T-helper 2 cell treated with Interferon-gamma antibody and Interleukin-4, amounts not matched to agents 5 μg/mL and 100 μg/mL, for 36 hours (primary cell): ENCODE measurements around the gene SNAP91.
"Not testable (repeated sequence)": the region's sequence is repeated elsewhere in the genome, so short reads cannot be mapped to it uniquely, and the experiment has no call there.

Experiments
- DNase-seq: peaks from one replicate; pipeline ENCODE4 v3.0.0; 2021; ENCODE audit warnings: low spot score
- H3K27ac Mint-ChIP-seq: one replicate; pipeline ENCODE4 v1.8.0; 2021; ENCODE audit warnings: mild to moderate bottlenecking, mixed read lengths
- H3K27me3 Mint-ChIP-seq: one replicate; pipeline ENCODE4 v1.8.0; 2021; ENCODE audit warnings: low read depth, mixed read lengths
- H3K36me3 Mint-ChIP-seq: one replicate; pipeline ENCODE4 v1.8.0; 2021; ENCODE audit warnings: low read depth, mixed read lengths
- H3K4me1 Mint-ChIP-seq: one replicate; pipeline ENCODE4 v1.8.0; 2021; ENCODE audit warnings: low read depth, mixed read lengths
- H3K4me3 Mint-ChIP-seq: one replicate; pipeline ENCODE4 v1.8.0; 2022; ENCODE audit warnings: mild to moderate bottlenecking, moderate library complexity, mixed read lengths
- H3K9me3 Mint-ChIP-seq: one replicate; pipeline ENCODE4 v1.8.0; 2021; ENCODE audit warnings: mixed read lengths

The SNAP91 gene

GRCh38 chr6:83605517-83605916 is 103.4 kb downstream of the SNAP91 start:
- Mint-ChIP-seq H3K27ac (no peak overlapping the region), H3K4me3 (no peak overlapping the region), H3K9me3 (no peaks in the 10 kb centered on the region), H3K4me1 (no peaks in the 10 kb centered on the region), H3K36me3 (no peaks in the 10 kb centered on the region), H3K27me3 (no peaks in the 10 kb centered on the region)
- DNase-seq, result no peak

GRCh38 chr6:83603551-83603950 is 105.3 kb downstream of the SNAP91 start:
- Mint-ChIP-seq H3K27me3 (no peaks in the 10 kb centered on the region), H3K4me1 (no peaks in the 10 kb centered on the region), H3K27ac (no peak overlapping the region), H3K9me3 (no peaks in the 10 kb centered on the region), H3K4me3 (no peak overlapping the region), H3K36me3 (no peaks in the 10 kb centered on the region)
- DNase-seq, result no peak

GRCh38 chr6:83601119-83601518 is 107.8 kb downstream of the SNAP91 start:
- H3K27me3 Mint-ChIP-seq, result no peaks in the 10 kb centered on the region
- no peaks in the 10 kb centered on the region for H3K36me3 Mint-ChIP-seq
- no peaks in the 10 kb centered on the region for H3K4me1 Mint-ChIP-seq
- no peak for DNase-seq
- H3K9me3 Mint-ChIP-seq, result no peaks in the 10 kb centered on the region
- H3K27ac Mint-ChIP-seq, result no peak overlapping the region
- no peak overlapping the region for H3K4me3 Mint-ChIP-seq

GRCh38 chr6:83600459-83600858 is 108.4 kb downstream of the SNAP91 start:
- Mint-ChIP-seq H3K4me3 (no peak overlapping the region), H3K9me3 (no peaks in the 10 kb centered on the region), H3K27me3 (no peaks in the 10 kb centered on the region), H3K27ac (no peak overlapping the region), H3K4me1 (no peaks in the 10 kb centered on the region), H3K36me3 (no peaks in the 10 kb centered on the region)
- DNase-seq, result no peak

DNA sequence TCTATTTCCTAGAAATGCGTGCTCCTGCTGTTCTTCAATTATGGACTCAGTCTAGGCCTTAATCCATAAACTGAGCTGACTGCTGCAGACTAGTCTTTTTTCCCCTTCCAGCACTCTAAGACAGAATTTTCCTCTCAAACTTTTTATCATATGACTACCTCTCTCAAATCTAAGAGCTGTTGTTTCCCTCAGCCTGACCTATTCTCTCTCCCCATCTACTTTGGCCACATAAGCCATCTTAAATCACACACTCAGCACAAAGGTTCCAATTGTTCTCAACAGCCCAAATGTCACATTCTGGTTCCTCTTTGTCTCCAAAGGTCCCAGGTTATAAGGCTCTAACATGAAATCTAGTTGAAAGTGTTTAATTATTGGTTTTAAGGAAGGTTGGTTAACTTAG is 111.4 kb downstream of the SNAP91 start:
- no peaks in the 10 kb centered on the region for H3K27me3 Mint-ChIP-seq
- H3K9me3 Mint-ChIP-seq, result no peaks in the 10 kb centered on the region
- H3K4me1 Mint-ChIP-seq, result no peaks in the 10 kb centered on the region
- no peak overlapping the region for H3K27ac Mint-ChIP-seq
- H3K4me3 Mint-ChIP-seq, result no peak overlapping the region
- DNase-seq, result no peak
- H3K36me3 Mint-ChIP-seq, result no peaks in the 10 kb centered on the region

- DNase-seq, result no peak
- Mint-ChIP-seq H3K4me3 (no peak overlapping the region), H3K9me3 (no peaks in the 10 kb centered on the region), H3K27me3 (no peaks in the 10 kb centered on the region), H3K4me1 (no peaks in the 10 kb centered on the region), H3K27ac (no peak overlapping the region), H3K36me3 (no peaks in the 10 kb centered on the region)
Measured at GRCh38 chr6:83597051-83597450, 111.8 kb downstream of the SNAP91 start.

GRCh38 chr6:83594941-83595340 is 114.0 kb downstream of the SNAP91 start:
- DNase-seq, result no peak
- no peaks in the 10 kb centered on the region for H3K9me3 Mint-ChIP-seq
- no peaks in the 10 kb centered on the region for H3K4me1 Mint-ChIP-seq
- H3K36me3 Mint-ChIP-seq, result no peaks in the 10 kb centered on the region
- no peaks in the 10 kb centered on the region for H3K27me3 Mint-ChIP-seq
- H3K27ac Mint-ChIP-seq, result no peak overlapping the region
- H3K4me3 Mint-ChIP-seq, result no peak overlapping the region

DNA sequence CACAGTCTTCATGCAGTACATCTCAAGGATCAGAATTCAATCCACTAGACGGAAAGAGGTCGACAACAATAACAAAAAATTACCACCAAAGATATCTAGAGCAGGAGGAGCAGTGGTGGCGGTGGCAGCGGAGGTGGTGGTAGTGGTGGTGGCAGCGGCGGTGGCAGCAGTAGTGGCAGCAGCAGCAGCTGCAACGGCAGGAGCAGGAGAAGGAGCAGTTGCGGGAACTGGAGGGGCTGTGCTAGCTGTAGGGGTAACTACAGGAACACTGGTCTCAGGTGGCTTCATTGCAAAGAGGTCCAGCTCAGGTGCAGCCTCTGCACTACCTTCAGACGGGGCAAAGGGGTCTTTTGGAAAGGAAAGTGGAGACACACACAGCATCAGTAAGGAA is 115.5 kb downstream of the SNAP91 start:
- no peak for DNase-seq
- no peaks in the 10 kb centered on the region for H3K36me3 Mint-ChIP-seq
- no peak overlapping the region for H3K4me3 Mint-ChIP-seq
- no peaks in the 10 kb centered on the region for H3K4me1 Mint-ChIP-seq
- no peaks in the 10 kb centered on the region for H3K9me3 Mint-ChIP-seq
- H3K27me3 Mint-ChIP-seq, result no peaks in the 10 kb centered on the region
- no peak overlapping the region for H3K27ac Mint-ChIP-seq

DNA sequence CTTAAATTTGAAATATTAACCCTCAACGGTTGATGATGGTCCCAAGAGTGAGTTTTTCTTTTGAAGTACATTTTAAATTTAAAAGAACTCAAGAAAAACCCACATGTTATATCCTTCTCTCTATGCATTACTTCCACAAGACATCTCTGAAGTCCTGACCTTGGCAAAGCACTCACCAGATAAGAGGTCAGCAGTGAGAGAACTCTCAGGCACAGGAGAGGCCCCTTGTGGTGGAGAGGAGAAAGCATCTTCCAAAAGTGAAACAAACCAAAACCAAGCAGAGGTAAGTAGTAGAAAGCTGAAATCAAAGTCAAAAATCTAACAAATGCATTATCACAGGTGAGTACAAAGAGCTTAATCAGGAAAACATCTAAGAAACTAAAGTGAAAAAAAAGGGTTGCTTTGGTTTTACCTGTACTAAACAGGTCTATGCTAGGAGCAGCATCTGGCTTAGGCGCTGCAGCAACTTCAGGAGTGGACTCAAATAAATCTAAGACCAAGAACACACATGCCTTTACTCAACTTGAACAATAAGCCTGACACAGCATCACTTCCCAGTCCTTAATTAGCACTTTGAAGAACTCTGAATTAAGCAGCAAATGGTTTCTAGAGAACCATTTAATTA is 116.0 kb downstream of the SNAP91 start:
- Mint-ChIP-seq H3K36me3 (no peaks in the 10 kb centered on the region), H3K4me3 (no peak overlapping the region), H3K9me3 (no peaks in the 10 kb centered on the region), H3K27me3 (no peaks in the 10 kb centered on the region), H3K4me1 (no peaks in the 10 kb centered on the region), H3K27ac (no peak overlapping the region)
- DNase-seq, result no peak

DNA sequence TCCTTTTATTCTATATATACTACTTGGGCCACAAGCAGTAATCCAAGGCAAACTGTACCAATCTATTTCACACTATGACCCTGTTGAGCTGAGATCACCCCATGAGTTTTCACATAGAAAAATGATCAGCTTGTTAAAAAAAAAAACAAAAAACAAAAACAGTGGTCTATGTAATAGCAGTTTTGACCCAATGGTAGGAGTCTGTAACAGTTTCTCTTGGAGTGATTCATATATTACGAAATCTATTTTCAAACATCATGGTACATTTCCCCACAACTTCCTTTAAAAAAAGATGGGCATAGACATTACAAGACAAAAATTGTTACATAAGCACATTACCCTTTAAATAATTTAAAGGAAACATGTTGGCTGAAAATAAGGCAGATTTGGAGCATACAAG is 118.5 kb downstream of the SNAP91 start:
- no peaks in the 10 kb centered on the region for H3K27me3 Mint-ChIP-seq
- no peaks in the 10 kb centered on the region for H3K9me3 Mint-ChIP-seq
- no peak overlapping the region for H3K27ac Mint-ChIP-seq
- no peak for DNase-seq
- no peak overlapping the region for H3K4me3 Mint-ChIP-seq
- no peaks in the 10 kb centered on the region for H3K4me1 Mint-ChIP-seq
- H3K36me3 Mint-ChIP-seq, result no peaks in the 10 kb centered on the region

DNA sequence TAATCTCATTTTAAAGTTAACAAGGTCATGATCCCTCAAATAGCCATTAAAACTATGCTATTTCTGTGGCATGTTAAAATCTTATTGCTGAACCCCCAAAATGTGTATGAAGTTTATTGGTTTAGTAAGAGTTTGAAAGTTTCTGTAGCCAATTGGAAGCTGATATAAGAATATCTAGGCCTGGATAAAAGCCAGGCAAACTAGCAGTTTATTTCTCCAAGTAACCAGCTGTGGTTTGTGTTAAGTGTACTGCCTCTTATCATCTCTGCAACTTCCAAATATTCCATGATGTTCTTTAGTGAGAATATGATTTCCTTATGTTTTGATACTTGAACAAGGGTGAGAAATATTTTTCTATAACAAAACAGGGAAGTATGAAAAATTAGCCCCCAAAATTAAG is 119.8 kb downstream of the SNAP91 start:
- Mint-ChIP-seq H3K9me3 (no peaks in the 10 kb centered on the region), H3K4me3 (no peak overlapping the region), H3K36me3 (no peaks in the 10 kb centered on the region), H3K27me3 (no peaks in the 10 kb centered on the region), H3K4me1 (no peaks in the 10 kb centered on the region), H3K27ac (no peak overlapping the region)
- no peak for DNase-seq

DNA sequence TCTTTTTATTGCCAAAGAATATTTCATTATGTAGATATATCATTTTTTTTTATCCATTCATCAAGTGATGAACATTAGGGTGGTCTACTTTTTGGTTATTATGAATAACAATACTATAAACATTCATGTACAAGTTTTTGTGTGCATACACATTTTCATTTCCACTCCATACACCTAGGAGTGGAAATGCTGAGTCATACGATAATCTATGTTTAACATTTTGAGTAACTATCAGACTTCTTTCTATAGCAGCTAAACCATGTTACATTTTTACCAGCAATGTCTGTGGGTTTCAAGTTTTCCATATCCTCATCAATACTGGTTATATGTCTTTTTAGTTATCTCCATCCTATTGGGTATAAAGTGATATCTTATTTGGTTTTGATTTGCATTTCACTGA is 130.8 kb downstream of the SNAP91 start:
- no peak for DNase-seq
- Mint-ChIP-seq H3K27ac (no peak overlapping the region), H3K4me1 (no peaks in the 10 kb centered on the region), H3K4me3 (no peak overlapping the region), H3K36me3 (no peaks in the 10 kb centered on the region), H3K27me3 (no peaks in the 10 kb centered on the region), H3K9me3 (no peaks in the 10 kb centered on the region)

- DNase-seq, result no peak
- Mint-ChIP-seq H3K27me3 (no peaks in the 10 kb centered on the region), H3K27ac (no peak overlapping the region), H3K36me3 (no peaks in the 10 kb centered on the region), H3K4me1 (no peaks in the 10 kb centered on the region), H3K4me3 (no peak overlapping the region), H3K9me3 (no peaks in the 10 kb centered on the region)
Measured at GRCh38 chr6:83574783-83575182, 134.1 kb downstream of the SNAP91 start.

- not testable (repeated sequence) for H3K36me3 Mint-ChIP-seq, H3K27ac Mint-ChIP-seq, H3K27me3 Mint-ChIP-seq, H3K9me3 Mint-ChIP-seq, DNase-seq, H3K4me1 Mint-ChIP-seq, H3K4me3 Mint-ChIP-seq
Measured at GRCh38 chr6:83571663-83572185, 137.2 kb downstream of the SNAP91 start.

GRCh38 chr6:83558975-83559374 is 149.9 kb downstream of the SNAP91 start:
- DNase-seq, result no peak
- no peaks in the 10 kb centered on the region for H3K36me3 Mint-ChIP-seq
- no peak overlapping the region for H3K4me3 Mint-ChIP-seq
- no peaks in the 10 kb centered on the region for H3K27me3 Mint-ChIP-seq
- H3K9me3 Mint-ChIP-seq, result no peaks in the 10 kb centered on the region
- no peaks in the 10 kb centered on the region for H3K4me1 Mint-ChIP-seq
- no peak overlapping the region for H3K27ac Mint-ChIP-seq
